NAMALWA (cell line): ENCODE results near the gene BANP.
"Not testable (repeated sequence)": the region's sequence is repeated elsewhere in the genome, so short reads cannot be mapped to it uniquely, and the experiment has no call there.

ENCODE experiments used
- DNase-seq: peaks from one replicate; pipeline ENCODE4 v3.0.0-alpha.2; 2015; ENCODE audit warnings: low spot score

Gene BANP

DNA sequence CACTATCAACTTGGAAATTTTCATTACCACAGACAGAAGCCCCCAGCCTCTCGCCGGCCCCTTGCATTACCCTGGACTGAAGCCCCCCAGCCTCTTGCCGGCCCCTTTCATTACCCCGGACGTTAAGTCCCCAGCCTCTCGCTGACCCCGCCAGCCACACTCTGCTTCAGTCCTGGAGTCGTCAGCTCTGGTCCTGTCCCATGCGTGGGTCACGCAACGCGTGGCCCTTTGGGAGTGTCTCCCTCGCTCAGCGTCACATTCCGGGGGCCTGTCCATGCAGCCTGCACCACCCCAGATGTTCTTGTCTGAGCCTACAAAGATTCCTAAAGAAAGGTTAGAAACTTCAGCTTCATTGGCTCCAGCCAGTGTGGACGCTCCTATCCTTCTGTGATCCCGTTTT, 153.1 kb downstream of the BANP start:
- not testable (repeated sequence) for DNase-seq

DNA sequence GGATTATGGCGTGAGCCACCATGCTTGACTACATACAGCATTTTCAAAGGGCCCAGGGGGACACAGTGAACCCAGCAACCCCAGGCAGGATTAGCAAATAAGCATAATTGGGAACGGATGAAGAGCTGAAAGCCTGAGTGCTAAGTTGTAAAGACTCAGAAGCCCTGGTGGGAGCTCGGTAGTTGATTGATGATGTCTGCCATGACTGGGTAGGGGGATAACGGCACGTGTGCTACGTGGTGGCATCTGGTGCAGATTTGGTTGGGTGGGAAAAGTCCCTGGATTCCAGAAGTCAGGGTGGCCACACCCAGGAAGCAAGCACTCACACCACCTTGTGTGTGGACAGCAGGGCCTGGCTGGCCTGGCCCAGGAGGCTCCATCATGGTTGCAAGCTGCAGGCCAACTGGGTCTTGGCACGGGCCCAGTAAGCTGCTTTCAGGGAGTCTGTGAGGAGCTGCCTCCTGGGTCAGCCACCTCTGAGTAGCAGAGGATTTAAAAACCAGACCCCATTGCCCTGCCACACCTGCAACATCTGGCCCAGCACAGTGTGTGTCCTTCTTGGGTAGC, 154.4 kb downstream of the BANP start:
- not testable (repeated sequence) for DNase-seq

DNA sequence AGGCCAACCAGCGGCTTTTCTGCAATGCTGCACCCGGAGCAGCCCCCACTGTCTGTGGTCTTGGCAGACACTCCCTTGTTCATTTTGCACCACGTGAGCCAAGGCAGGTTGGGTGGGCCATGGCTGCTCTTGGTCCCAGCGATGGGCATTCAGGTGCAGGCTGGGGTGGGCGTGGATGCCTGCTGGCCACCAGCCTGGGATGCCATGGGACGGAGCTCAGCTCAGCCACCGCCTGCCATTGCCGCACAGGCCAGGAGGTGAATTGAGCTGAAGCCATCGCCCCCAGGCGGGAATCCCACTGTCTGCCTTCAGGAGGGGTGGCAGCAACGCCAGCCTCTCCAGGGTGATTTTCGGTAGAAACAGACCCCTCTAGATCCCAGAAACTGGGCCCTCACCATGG, 155.3 kb downstream of the BANP start:
- DNase-seq = not testable (repeated sequence)

DNA sequence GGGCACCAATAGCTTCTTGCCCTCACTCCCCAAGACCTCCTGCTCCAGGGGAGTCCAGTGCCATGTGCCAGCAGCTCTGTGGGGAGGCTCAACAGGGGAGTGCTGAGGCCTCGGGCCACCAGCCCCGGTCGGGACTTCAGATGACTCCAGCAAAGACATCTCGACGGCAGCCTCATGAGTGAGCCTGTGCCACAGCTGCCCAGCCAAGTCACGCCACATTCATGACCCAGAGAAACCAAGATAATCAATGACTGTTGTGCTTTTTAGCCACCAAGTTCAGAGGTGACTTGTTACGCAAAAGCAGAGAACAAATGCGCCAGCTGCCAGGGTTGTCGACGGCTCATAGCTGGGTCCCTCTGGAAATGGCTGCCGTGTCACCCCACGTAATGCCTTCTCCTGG, 157.5 kb downstream of the BANP start:
- DNase-seq = no peak

DNA sequence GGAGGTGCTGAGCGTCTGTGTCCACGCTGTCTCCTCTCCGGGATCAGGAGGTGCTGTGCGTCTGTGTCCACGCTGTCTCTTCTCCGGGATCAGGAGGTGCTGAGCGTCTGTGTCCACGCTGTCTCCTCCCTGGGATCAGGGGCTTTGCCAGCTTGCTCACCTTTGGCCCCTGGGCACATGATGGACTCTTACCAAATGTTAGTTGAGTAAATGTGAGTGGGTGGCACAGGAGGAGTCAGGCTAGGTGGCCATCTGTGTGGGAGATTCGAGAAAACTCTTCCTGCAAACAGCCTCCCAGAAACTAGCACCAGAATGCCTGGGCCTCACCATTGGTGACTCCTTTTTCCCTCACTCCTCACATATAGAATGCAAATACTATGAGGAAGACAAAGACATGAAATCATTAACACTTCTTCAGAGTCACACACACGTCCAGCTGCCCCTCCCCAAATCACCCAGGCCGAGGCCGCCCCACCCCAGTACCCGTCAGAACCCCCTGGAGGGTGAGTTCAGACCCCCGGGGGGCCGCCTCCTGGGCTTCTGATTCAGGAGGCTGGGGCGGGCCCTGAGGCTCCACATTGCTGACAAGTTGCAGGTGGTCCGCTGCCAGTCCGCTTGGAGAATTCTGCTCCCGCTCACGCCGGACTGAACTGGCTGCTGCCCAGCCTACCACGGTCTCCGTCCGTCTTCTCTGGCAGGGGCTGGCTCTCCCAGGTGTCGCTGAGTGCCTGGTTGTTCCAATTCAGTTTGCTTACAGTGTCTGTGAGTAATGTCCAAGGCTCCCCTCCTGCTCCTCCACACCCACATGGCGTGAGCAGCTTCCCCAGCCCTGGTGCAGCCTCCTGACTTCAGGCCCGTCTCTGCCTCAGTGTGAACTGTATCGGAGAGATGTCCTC, 158.7 kb downstream of the BANP start:
- not testable (repeated sequence) for DNase-seq

DNA sequence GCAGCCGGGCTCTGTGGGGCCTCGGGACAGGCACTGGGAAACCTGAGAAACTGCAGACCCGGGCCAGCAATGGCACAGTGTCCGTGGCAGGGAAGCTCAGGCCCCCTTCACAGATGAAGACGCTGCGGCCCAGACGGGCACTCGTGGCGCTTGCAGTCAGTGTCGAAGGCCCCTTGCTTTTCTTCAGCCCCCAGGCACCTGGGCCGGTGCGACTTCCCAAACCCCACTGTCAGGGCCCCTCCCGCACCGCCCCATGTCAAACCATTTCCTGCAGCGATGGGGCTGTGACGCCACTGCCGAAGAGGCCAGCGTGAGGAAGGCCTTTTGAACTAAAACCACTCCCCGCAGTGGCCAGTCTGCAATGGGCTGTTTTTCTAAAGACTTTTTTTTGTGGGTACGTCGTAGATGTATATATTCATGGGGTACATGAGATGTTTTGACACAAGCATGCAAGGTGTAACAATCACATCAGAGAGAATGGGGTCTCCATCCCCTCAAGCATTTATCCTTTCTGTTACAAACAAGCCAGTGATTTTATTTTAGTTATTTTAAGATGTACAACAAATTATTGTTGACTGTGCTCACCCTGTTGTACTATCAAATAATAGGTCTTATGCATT, 159.8 kb downstream of the BANP start:
- DNase-seq = not testable (repeated sequence)

DNA sequence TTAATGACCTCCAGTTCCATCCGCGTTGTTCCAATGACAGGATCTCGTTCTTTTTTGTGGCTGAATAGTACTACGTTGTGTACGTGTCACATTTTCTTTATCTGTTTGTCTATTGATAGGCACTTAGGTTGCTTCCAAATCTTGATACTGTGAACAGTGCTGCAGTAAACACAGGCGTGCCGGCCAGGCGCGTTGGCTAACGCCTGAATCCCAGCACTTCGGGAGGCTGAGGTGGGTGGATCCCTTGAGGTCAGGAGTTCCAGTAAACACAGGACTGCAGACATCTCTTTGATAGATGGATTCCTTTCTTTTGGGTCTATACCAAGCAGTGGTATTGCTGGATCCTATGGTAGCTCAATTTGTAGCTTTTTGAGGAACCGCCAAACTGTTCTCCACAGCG, 160.7 kb downstream of the BANP start:
- not testable (repeated sequence) for DNase-seq

DNA sequence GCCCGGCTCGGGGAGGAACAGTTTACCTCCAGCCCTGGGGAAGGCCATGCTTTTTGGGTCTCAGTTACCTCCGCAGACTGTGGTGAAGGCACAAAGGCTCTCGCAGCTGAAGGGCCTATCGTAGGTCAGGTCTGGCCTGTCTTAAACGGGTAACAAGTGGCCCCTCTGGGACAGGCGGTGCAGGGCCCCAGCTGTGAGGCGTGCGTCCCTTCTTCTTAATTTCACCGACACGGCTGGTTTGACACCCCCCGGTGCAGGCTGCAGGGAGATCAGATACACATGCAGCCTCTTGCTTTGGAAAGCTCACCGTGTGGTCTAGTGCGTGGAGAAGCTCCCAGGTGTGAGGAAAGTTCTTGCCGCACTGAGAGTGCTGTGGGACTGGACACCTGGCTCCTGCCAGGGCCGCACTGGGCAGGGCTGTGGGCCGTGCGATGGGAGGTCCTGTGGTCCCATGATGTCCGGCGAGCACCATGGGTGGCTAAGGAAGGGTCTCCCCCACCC, 162.4 kb downstream of the BANP start:
- no peak for DNase-seq

DNA sequence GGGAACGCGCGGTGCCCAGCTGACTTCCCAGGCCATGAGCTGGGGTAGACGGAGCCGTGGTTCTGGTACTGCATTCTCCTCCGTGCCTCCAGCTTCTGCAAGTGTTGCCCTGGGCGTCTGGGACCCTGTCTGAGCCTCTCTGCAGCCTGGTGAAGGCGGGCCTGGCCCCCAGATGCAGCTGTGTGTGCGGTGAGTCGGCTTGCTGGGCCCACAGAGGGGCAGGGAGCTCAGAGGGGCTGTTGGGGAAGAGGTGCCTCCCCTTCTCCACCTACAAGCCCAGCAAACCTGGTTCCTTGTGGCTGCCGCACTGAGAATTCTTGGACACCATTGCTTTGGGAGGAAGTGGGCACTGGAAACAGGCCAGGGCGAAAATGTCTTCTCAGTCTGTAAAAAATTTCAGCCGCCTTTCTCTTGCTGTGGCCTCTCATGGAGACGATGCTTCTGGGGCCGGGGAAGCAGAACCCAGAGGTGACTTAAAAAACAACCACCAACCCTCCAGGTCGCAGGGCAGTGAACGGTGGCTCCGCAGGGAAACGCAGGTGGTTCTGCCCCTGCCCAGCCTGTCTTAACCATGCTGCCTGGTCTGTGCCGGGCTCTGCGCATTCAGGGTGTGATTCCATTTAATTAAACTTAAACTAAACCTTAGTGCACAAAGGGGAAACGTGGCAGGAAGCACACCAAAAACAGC, 163.5 kb downstream of the BANP start:
- DNase-seq = not testable (repeated sequence)

DNA sequence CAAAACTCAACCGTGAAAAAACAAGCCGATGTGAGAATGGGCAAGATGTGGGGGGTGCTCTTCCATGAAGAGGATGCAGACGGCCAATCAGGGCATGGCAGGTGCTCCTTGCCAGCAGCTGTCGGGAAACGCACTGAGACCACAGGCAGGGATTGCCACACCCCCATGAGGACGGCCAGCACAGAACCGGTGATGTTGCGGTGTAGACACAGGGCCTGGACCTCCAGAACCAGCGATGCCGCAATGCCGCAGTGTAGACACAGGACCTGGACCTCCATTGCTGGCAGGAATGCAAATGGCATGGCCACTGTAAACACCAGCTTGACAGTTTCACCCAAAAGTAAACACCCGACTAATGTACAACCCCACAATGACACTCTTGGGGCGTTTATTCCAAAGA, 164.9 kb downstream of the BANP start:
- no peak for DNase-seq

DNA sequence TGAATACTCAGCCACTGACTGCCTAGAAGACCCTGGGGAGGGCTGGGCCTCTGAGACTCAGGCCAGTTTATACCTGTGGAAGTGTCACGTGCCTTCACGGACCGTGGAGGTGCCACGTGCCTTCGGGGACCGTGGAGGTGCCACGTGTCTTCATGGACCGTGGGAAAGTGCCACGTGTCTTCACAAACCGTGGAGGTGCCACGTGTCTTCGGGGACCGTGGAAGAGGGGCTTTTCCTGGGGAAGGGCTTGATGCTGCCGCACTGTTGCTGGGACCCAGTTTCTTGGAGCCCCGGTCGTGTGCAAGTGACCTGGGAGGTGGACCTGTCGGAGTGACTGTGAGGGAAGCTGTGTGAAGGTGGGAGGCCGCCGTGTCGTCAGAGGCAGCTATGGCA, 166.2 kb downstream of the BANP start:
- DNase-seq = no peak

DNA sequence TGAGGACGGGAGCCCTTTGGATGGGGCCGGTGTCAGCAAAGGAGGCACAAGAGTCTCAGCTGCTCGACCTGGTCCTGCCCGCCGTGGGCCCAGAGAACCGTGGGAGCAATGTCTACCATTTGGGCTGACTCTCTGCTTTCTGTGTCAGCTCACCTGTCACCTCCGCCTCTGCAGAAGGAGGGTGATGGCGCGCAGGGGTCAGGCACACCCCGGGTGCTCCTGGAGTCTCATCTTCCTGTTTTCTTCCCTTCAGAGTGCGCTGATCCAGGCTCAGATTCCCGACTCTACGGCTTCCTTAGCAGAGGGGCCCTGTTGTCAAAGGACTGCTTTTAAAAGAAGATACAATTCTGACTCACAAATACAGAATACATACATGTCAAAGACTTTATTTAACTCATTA, 167.1 kb downstream of the BANP start:
- DNase-seq = no peak

DNA sequence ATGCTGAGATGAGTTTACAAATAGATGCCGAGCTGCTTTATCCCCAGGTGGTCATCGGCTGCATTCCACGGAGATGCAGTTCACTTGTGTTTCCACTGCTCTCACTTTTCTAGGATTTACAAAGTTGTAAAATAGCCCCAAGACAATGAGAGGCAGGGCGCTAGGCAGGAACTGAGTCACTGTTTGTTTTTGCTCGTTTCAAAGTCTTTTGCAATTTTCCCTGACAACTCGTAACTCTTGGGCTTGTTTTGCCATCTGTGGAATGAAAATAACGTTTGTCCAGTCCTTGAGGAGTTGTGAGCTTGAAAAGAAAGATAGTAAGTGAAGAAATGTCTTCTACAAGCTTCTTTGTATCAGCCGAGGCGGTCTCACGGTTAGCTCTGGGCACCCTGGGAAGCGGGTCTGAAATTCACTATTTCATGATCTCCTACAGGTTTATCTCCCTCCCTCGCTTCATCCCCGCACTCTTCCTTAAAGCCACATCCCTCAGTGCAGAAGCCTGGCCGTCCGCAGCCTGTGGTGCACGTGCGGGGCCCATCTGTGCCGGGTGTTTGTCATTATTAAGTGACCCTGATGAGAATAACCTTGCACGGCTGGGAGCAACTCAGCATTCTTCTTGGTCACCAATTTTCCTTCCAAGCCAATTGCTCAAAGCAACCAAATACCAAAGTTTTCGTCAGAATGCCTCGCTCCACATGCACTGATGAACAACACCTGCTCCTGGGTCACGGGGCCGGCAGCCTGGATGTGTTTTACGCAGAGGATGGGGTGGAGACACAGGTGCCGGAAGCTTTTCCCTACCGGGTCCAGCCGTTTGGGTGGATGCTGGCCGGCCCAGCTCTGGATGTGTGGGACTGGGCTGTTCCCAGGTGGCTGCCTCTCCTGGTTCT, 167.9 kb downstream of the BANP start:
- not testable (repeated sequence) for DNase-seq

DNA sequence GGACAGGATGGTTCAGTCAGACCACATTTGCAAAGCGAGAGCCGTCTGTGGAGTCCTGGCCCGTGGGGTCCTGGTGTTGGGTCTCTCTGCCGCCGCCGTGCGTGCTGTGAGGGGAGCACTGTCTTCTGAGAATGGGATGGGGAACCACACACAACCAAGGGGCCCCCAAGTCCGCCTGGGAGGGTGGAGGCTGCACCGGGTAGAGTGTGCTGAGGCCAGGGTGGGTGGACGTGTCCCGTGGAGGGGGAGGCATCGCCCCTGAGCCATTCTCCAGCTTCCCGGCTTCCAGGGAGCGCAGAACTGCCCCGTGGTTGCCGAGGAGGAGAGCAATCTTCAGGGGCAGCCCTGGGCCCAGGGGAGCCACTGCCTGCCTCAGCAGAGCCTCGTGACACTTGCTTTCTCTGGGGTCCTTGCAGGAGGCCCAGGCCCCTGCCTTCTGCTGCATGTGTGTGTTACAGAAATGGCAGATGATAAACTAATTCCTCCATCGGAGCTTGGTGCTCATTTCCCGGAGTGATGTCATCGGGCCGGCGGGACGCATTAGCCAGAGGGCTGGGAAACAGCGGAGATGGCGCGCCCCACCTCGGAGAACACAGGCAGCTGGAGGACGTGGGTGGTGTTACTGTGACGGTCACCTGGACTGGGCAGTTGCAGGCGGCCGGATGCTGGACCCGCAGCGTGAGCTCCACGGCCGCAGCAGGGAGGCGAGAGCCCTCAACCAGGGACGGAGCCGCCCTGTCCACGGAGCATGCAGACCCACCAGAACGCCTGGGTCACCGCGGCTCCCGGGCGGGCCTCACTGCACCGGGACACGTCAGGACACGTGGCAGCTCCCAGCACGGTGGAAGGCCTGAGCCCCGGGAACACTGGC, 168.9 kb downstream of the BANP start:
- DNase-seq = not testable (repeated sequence)

DNA sequence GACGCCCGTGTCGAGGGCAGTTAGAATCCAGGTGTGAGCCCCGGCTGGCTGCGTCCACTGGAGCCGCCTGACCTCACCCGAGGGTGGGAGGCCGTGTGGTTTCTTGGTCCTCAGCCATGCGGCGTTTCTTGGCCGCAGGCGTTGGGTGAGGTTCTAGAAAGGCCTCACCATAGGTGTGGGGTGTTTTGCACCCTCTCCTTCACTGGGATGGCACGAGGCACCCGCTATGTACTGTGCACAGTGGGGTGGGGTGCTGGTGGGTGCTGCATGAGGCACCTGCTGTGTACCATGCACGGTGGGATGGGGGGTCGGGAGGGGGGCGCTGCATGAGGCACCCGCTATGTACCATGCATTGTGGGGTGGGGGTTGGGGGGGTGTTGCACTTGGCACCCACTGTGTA, 169.6 kb downstream of the BANP start:
- DNase-seq = no peak

DNA sequence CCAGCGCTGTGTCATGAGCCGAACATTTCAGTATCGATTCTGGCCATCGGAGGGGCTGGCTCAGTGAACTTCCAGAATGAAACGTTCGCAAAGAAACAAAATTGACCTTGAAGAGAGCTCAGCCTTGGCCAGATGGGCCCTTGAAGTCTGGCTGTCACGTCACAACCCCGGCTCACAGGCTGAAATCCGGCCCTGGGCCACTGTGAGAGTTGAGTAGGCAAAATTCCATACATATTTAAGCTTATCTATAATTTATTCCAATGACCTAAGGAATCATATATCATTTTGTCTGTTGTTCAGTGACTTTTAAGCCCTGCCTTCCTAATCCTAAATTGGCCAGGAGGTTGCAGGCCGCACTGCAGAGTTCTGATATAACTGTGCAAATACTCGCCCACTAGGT, 170.2 kb downstream of the BANP start:
- DNase-seq = not testable (repeated sequence)

DNA sequence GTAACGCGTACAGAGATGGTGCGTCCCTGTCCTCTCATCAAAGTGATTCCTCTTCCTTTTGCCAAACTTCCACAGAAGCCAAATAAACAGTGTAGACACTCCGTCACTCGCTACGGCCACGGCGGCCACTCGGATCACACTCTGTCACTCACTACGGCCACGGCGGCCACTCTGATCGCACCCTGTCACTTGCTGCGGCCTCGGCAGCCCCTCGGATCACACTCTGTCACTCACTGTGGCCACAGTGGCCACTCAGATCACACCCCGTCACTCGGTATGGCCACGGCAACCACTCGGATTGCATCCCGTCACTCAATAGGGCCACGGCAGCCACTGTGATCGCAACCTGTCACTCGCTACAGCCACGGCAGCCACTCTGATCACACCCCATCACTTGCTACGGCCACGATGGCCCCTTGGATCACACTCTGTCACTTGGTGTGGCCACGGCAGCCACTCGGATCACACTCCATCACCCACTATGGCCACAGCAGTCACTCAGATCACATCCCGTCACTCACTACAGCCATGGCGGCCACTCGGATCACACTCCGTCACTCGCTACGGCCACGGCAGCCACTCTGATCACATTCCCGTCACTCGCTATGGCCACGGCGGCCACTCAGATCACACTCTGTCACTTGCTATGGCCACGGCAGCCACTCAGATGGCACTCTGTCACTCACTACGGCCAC, 170.8 kb downstream of the BANP start:
- no peak for DNase-seq
